Stimulated activated CD4-positive, alpha-beta T cell treated with anti-CD3 and anti-CD28 coated beads, Interleukin-4, amount 100 ng/mL, for 4 hours (primary cell): ENCODE measurements around the gene CARD14.
"Not testable (repeated sequence)": the region's sequence is repeated elsewhere in the genome, so short reads cannot be mapped to it uniquely, and the experiment has no call there.

Source experiments
- DNase-seq, 2 experiments: peaks; one replicate each; pipeline ENCODE4 v3.0.0-alpha.2; 2020

The CARD14 gene

DNA sequence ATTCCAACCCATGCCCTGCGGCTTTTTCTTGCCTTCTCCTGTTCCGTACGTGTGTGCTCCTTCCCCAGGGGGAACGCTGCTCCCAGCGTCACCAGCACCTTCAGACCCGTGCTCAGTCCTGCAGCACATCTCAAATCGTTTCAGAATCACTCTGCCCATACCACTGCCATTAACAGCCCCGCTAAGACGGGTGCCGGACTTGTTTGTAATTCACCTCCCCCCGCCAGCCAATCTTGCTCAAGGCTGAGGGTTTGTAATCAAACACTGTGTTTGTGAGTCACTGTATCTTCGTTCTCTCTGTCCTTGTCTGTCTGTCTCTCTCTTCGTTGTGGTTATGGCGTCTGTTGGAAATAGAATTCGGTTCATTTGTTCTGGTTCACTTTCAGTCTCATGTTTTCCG lies 17.3 kb downstream of the CARD14 start:
- DNase-seq, result no peak

DNA sequence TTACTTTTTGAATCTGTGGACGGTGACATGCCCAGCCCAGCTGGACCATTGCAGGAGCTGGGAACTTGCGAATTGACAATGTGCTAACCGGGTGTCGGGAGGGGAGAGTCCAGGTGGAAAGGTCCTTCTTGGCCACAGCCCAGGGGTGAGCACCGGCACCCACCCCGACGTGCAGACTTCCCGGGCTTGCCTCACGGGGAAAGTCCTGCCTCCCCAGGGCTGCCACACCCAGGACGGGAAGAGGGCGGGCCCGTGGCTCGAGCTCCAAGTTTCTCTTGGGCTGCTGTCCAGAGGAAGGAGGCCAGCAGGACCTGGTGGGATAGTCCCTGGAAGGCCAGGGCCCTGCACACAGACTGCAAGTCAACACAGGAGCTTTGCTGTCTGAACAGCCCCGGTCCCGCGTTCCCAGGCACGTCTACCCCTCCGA lies 17.7 kb downstream of the CARD14 start:
- DNase-seq, result no peak

DNA sequence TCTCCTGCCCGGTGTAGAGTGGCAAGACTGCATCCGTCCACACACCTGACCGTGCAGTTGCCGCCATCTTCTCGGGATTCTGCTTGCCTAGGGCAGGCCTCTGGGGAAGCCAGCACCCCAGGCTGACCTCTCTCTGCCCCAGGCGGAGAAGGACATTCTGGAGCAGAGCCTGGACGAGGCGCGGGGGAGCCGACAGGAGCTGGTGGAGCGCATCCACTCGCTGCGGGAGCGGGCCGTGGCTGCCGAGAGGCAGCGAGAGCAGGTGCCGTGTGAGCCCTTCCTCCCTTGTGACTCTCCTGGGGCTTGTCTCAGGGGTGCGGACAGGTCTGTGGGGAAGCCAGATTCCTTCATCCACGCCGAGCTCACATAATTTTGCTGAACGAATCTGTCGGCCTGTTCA lies 19.8 kb downstream of the CARD14 start:
- DNase-seq, result no peak

DNA sequence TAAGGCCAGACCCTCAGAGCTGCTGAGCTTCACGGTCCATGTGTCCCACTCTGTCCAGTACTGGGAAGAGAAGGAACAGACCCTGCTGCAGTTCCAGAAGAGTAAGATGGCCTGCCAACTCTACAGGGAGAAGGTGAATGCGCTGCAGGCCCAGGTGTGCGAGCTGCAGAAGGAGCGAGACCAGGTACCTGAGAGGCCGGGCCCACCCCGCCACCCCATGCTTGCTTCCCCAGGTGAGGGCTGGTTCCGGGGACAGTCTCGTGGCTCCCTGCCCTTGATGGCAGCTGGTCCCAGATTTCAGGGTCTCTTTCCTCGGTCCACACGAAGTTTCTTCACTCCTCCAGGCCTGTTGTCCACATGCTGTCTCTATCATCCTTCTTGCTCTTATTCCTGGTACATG lies 20.9 kb downstream of the CARD14 start:
- DNase-seq, result no peak

DNA sequence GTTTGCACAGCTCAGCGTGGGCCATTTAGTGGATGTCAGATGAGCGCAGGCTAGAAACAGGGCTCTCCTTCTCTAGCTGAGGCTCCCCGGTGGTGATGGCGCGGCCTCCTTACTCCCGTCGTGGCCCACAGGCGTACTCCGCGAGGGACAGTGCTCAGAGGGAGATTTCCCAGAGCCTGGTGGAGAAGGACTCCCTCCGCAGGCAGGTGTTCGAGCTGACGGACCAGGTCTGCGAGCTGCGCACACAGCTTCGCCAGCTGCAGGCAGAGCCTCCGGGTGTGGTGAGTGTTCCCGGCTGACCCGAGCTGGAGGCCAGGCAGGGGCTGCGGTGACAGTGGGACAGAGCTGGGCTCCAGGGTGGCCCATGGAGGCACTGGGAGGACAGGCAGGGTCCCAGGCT lies 21.4 kb downstream of the CARD14 start:
- DNase-seq, result no peak

DNA sequence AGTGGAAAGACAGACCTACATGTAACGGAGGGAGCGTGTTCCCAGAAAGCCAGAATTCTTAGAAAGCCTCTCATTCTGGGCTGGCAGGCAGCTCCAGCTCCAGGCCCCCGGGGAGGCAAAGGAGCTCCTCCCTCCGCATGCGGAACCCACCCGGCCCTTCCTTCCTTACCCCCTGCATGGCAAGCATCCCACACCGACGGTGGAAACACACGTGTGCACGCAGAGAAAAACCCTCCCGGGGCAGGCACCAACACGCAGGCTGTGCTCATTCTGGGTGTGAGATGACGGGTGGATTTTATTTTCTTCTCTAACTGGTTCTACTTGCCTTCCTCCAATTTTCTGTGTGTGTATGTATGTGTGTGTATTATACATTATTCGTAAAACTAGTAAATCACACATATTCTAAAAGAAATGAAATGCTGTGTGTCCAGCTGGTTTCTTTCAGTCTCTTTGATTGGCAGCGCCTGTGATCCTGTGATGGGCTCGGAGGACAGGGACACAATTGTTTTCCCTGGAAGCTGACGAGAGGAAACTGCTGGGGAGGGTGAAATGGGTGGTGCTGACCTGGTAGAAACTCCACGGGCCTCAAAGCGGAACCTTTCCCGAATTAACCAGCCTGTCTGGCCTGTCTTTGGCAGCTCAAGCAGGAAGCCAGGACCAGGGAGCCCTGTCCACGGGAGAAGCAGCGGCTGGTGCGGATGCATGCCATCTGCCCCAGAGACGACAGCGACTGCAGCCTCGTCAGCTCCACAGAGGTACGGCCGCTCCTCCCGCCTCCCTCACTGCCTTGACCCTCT lies 22.2 kb downstream of the CARD14 start:
- no peak for DNase-seq

DNA sequence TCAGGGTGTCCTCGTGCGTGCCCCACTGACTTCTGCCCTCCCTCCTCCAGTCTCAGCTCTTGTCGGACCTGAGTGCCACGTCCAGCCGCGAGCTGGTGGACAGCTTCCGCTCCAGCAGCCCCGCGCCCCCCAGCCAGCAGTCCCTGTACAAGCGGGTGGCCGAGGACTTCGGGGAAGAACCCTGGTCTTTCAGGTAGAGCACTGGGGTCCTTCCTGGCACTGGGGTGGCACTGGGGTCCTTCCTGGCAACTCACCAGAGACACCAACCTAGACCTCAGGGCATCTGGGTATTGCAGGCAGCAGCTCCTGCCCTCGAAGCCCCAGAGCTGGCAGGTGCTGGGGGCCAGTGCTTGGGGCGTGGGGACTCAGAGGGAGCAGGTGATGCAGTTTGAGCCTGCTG lies 25.3 kb downstream of the CARD14 start:
- DNase-seq, result no peak

DNA sequence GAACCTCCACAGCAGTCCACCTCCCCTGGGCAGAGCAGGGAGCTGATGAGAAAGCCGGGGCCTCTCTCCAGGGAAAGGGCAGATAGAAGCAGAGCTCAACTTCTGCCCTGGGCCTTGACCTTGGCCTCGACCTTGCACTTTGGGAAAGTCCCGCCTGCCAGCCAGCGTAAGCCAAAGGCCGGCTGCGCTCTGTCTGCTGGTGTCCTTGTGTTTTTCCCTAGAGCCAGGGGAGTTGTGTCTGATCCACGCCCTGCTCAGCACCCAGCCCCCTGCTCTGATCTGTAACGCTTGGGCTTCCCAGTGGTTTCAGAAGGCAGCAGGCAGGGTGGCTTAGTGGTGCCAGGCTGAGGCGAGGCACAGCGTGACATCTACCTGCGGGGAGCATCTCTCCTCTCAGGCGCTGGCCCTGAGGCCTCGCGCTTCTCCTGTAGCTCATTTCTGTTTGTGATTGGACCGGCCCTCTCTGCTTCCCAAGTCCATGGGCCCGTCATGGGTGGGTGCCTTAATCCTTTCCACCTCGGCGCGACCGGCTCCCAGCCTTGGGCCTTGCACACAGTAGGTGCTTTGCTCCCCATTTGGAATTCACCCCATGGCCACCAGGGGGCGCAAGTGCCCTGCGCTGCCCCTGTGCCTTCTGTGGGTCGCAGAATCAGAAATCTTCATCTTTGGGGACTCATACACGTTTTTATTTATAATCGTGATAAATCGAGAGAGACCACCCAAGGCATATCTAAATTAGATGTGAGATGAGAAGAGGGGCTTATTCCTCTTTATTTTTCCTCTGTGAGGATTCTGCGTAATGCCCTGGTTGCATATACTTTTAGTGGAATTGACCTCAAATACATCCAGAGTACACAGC lies 26.1 kb downstream of the CARD14 start:
- DNase-seq, result peak; percentile 34 to 56

DNA sequence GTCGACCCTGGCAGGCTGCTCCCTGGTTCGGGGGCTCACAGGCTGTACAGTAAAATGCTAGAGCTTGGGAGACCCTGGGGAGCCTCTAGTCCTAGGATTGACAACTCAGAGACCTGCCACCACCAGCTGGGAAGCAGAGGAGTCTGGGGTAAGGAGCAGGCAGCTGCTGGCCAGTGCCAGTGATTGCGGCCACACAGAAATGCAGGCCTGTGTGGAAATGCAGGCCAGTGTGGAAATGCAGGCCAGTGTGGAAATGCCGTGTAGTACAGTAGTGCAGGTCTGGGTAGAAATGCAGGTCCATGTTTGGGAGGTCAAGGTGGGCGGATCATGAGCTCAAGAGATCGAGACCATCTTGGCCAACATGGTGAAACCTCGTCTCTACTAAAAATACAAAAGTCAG lies 26.8 kb downstream of the CARD14 start:
- DNase-seq, result no peak

DNA sequence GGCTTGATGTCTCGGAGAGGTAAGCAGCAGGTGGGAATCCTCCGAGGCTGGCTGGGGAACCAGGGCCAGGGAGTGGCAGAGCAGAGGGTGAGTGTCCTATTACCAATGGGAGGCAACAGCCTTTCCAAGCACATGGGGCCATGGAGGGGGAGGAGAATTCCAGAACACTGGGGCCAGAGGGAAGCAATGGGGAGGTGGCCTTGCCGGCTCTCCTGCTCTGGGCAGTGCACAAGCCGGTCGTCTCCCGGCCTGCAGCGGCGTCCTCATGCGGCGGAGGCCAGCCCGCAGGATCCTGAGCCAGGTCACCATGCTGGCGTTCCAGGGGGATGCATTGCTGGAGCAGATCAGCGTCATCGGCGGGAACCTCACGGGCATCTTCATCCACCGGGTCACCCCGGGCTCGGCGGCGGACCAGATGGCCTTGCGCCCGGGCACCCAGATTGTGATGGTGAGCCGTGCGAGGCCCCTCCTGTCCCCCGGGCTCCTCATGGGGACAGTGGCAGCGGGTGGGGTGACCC lies 28.4 kb downstream of the CARD14 start:
- no peak for DNase-seq

DNA sequence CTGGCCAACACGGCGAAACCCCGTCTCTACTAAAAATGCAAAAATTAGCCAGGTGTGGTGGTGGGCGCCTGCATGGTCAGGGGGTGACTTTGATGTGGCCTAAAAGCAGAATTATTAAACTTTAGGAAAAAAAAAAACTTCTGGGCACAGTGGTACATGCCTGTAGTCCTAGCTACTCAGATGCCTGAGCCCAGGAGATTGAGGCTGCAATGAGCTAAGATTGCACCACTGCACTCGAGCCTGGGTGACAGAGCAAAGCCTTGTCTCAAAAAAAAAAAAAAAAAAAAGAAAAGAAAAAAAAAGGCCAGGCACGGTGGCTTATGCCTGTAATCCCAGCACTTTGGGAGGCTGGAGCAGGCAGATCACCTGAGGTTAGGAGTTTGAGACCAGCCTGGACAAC lies 29.5 kb downstream of the CARD14 start:
- DNase-seq, result not testable (repeated sequence)

DNA sequence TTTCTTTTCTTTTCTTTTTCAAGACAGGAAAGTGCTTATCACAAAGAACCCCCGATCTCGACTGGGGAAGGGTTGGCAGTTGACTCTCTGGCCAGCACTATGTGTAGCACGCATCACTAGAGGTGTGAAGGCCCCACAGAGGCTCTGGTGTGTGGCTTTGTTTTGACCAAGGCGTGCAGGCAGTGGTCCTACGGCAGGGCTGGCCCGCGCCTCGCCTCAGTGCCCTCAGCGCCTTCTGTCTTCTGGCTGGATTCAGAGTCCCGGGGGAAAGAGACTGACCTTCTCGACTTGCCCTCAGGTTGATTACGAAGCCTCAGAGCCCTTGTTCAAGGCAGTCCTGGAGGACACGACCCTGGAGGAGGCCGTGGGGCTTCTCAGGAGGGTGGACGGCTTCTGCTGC lies 31.6 kb downstream of the CARD14 start:
- DNase-seq, result no peak

DNA sequence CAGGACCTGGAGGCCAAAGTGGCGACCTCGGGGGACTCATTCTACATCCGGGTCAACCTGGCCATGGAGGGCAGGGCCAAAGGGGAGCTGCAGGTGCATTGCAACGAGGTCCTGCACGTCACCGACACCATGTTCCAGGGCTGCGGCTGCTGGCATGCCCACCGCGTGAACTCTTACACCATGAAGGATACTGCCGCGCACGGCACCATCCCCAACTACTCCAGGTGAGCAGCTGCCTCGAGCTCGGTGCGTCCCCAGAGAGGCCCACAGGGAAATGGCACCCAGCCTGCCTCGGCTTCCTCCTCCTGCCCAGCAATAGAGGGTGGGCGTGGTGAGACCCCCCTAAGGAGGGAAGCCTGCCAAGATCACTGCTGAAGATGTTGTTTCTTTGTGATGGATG lies 32.4 kb downstream of the CARD14 start:
- no peak for DNase-seq

DNA sequence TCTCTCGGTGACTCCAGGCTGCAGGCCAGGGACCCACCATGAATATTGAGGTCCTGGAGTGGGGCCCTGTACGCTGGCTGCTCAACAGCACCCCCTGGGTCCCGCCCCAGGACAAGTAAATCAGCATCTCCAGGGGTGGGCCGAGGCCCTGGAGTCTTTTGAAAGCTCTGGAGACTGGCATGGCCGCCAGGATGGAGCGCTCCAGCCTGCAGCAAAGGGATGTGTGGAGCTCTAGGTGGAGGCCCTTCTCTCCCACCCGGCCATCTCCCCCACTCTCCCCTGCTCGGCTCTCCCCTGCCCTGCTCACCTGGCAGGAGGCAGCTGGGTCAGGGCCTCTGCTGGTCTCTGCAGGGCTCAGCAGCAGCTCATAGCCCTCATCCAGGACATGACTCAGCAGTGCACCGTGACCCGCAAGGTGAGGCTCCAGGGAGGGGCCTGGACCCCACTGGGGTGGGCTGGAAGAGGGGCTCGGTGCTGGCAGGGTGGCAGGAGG lies 33.7 kb downstream of the CARD14 start:
- no peak for DNase-seq

DNA sequence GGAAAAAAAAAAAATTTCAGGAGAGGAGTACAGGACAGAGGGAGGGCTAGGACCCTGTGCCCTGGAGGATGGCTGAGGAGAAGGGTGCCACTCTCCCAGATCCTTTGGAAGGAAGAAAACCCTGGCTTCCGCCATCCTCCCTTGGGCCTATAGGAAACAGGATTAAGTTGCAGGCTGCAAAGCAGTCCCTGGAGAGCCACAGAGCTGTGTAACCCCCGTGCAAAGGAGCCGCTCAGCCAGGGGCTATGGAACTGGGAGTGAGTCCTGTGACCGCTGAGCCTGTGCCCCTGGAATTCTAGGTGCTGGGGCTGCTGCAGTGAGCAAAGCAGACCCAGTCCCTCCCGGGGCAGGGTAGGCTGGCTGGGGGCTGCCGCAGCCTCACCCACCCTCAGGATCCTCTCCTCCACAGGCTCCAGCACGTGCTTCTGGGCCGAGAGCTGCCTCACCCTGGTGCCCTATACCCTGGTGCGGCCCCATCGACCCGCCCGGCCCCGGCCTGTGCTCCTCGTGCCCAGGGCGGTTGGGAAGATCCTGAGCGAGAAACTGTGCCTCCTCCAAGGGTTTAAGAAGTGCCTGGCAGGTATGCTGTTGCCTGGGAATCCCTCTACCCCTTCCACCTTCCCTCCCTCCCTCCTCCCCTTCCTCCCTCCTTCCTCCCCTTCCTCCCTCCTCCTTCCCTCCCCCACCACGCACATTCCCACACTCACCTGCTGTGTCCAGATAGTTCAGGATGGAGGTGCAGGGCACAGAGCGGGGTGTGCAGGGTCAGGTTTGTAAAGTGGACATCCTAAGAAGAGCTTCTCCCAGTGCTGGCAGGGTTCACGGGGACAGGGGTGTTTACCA lies 35.0 kb downstream of the CARD14 start:
- no peak for DNase-seq

DNA sequence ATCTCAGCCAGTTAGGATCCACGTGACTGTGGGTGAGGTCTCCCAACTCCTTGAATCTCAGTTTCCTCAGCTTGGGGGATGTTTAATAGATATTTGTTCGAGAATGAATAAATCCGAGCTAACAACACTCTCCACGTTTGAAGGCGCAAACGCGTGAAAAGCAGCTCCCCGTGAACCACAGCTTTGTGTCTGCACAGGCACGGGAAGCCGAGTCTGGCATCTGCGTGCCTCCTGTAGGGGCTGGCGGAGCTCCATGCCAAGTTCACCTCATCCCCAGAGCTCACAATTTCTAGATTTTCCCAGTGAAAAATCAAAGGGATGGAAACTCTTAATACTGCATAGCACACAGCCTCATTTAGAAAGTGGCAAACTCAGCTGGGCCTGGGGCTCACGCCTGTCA lies 36.0 kb downstream of the CARD14 start:
- DNase-seq, result no peak

DNA sequence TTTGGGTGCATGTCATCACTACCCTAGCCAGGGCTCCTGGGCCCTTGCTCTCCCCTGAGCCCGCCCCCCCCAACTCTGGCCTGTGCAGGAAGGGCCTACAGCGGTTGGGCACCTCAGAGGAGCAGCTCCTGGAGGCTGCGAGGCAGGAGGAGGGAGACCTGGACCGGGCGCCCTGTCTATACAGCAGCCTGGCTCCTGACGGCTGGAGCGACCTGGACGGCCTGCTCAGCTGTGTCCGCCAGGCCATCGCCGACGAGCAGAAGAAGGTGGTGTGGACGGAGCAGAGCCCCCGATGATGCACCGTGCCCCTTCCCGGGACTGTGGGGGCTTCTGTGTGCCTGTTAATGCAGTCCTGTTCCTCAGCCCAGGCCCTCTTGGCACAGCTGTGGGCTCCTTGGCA lies 38.2 kb downstream of the CARD14 start:
- DNase-seq, result no peak

DNA sequence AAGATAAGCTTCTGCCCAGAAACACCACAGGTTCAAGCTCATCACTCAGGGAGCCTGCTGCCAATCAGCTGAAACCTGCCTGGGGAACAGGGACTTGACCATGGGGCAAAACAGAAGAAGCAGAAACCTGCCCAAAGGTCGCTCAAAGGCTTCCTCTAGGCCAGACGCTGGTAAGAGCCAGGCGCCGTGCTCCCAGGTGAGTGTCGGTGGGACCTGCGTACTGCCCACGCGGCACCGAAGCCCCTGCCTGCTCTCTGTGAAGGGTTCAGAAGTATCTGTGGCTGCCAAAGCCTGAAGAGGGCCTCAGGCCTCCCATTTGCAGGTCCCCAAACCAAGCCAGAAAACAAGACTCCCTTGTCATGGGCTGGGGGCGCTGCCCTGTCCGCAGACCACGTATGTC lies 39.9 kb downstream of the CARD14 start:
- DNase-seq, result no peak

DNA sequence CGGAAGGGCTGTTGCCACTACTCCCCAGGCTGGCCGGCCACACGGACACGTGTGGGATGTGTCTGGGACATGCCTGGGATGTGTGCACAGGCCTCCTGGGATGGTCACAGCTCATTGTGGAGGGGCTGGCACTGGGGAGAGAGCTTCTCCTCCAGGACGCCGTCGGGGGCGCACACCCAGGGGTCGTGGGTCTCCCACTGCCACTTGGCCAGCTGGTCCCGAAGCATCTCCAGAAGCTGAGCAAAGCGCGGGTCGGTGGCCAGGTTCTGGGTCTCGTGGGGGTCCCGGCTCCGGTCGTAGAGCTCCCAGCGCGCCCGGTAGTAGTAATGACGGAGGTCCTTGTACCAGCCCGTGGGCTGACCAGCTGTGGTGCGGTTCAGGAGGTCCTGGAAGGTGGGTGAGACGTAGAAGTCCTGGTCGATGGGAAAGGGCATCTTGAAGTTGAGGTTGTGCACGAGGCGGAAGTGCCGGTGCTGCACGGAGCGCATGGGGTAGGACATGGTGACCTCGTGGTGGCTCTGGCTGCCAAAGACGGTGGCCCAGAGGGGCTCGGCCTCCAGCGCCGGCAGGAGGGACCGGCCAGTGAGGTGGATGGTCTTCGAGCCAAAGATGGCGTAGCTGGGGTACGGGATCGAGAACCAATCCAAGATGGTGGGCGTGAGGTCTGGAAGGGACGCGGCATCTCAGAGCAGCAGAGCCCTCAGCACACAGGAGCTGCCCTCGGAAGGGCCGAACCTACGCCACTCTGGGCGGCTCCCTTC lies 40.7 kb downstream of the CARD14 start:
- no peak for DNase-seq

DNA sequence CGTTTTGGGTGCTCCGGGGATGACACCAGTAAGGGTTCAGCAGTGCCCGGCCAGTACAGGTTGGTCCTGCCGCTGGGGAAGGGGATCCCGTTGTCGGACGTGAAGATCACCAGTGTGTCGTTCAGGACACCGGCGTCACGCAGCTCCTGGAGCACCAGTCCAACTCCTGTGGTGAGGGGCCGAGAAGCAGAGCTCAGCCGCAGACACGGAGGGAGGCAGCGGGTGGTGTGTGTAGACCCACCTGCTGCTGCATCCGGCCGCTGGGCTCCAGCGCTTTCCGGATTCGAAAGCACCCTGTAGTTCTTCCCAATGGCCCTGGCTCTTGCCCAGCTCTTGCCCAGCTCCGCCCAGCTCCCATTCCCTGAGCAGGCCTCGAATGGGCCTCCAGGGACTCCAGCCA lies 42.3 kb downstream of the CARD14 start:
- no peak for DNase-seq

DNA sequence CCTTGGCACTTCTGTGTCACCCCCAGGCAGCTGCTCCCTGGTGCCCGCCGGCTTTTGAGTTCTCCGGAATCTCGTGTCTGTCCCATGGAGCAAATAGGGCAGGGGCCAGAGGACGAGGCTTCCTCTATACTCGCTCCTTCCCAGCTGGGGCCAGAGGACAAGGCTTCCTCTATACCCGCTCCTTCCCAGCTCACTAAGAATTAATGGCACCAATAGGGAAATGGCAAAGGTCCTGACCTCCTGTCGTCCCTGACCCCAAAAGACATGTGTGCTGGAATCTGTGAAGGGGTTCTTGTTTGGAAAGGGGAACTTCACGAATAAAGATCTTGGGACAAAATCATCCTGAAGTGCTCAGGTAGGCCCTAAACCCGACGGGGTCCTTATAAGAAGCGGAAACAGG lies 42.7 kb downstream of the CARD14 start:
- no peak for DNase-seq

DNA sequence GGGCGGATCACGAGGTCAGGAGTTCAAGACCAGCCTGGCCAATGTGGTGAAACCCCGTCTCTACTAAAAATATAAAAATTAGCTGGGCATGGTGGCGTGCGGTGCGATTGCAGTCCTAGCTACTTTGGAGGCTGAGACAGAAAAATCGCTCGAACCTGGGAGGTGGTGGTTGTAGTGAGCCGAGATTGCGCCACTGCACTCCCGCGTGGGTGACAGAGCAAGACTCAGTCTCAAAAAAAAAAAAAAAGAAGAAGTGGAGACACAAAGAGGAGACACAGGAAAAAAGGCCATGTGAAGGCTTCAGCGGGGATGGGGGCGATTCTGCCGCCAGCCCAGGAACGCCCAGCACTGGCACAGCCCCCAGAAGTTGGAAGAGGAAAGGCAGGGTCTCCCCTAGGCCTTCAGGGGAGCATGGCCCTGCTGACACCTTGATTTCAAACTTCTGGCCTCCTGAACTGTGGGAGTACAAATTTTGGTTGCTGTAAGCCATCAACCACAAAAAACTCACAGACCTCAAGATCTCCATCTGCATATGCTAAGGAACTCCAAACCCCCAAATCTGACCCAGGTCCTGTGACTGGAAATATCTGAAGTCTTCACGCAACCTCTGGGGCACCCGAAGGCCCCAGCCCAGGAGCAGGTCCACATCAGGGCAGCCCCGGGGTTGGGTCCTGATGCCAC lies 43.3 kb downstream of the CARD14 start:
- DNase-seq, result no peak
